Activated CD4-positive, alpha-beta T cell treated with anti-CD3 and anti-CD28 coated beads for 24 hours (primary cell): ENCODE results near the gene AGAP2.
"Not testable (repeated sequence)": the region's sequence is repeated elsewhere in the genome, so short reads cannot be mapped to it uniquely, and the experiment has no call there.

Experiments
- DNase-seq, 2 donors: peaks; one replicate each; pipeline ENCODE4 v3.0.0-alpha.2; 2020; ENCODE audit warnings: low read depth in 2 of 2

AGAP2 gene

GRCh38 chr12:57722716-57723629, 15.6 kb downstream of the AGAP2 start:
- no peak for DNase-seq

GRCh38 chr12:57721846-57722608, 16.5 kb downstream of the AGAP2 start:
- DNase-seq = not testable (repeated sequence)

- no peak for DNase-seq
These were observed 17.6 kb downstream of the AGAP2 start for GRCh38 chr12:57720606-57721595.

DNA sequence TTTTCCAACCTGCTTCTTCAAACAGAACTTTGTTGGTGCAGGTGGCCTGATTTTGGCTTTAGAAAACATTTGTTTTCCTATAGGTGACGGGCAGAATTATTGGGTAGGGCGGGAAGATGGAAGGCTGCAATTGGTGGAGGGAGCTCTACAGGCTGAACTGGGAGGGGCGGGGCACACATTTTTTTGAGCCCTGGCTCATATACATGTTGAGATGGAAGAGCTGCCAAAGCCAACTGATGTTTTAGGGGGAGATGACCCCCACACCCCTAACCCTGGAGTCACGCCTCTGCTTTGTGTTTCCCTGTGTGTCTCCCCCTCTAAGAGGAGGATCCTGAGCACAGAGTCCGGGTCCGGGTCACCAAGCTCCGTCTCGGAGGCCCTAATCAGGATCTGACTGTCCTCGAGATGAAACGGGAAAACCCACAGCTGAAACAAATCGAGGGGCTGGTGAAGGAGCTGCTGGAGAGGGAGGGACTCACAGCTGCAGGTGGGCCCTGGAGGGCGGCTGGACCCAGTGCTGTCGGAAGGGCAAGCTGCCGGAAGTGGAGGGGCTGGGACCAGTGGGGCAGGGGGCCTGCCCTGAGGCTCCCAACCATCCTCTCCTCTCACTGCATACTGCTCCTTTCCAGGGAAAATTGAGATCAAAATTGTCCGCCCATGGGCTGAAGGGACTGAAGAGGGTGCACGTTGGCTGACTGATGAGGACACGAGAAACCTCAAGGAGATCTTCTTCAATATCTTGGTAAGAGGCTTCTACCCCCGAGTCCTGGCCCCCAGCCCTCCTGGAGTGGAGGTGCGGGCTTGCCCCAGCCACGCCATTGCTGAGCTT, 18.6 kb downstream of the AGAP2 start:
- DNase-seq = no peak

DNA sequence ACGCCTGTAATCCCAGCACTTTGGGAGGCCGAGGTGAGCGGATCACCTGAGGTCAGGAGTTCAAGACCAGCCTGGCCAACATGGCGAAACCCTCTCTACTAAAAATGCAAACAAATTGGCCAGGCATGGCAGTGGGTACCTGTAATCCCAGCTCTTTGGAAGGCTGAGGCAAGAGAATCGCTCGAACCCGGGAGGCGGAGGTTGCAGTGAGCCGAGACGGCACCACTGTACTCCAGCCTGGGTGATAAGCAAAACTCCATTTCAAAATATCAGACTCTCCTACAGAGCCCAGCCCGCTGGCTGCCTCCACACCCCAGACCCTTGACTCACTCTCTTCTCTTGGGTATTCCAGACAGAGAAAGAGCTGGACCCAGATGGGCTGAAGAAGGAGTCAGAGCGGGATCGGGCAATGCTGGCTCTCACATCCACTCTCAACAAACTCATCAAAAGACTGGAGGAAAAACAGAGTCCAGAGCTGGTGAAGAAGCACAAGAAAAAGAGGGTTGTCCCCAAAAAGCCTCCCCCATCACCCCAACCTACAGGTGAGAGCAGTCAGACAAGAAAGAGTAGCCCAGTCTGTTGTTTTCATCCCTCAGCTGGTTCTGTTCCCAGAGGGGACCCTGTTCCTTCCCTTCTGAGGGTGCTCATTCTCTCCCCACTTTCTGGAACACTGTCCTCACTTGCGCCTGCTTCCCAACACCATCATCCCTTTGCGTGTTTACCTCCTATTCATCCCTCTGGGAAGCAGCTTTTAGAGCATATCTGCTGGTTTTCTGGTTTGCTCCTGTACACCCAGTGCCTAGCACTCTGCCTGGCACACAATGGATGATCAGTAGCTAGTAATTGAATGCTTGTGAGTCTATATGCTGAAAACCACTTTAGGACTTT, 19.7 kb downstream of the AGAP2 start:
- no peak for DNase-seq

- DNase-seq = no peak
These were observed 20.5 kb downstream of the AGAP2 start for GRCh38 chr12:57717846-57718640.

DNA sequence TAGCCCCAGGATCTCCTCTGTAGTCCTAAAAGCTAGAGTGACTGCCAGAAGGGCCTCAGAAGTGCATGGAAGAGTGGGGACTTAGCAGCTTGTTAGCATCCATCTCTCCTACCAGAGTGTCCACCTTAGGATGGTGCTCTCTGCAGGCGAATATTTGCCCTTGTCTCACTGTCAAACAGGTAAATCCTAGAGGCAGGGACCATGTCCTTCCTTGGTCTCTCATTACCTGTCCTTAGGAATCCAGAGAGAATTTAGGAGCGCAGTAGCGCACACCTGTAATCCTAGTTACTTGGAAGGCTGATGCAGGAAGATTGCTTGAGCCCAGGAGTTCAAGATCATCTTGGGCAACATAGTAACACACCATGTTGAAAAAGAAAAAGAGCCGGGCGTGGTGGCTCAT, 21.4 kb downstream of the AGAP2 start:
- DNase-seq = no peak

GRCh38 chr12:57716305-57716704, 22.2 kb downstream of the AGAP2 start:
- DNase-seq = no peak

- DNase-seq = no peak
These were observed 22.8 kb downstream of the AGAP2 start for GRCh38 chr12:57715786-57716185.

GRCh38 chr12:57715036-57715748, 23.4 kb downstream of the AGAP2 start:
- not testable (repeated sequence) for DNase-seq

GRCh38 chr12:57713209-57713608, 25.3 kb downstream of the AGAP2 start:
- no peak for DNase-seq

GRCh38 chr12:57712701-57713100, 25.8 kb downstream of the AGAP2 start:
- DNase-seq = no peak

DNA sequence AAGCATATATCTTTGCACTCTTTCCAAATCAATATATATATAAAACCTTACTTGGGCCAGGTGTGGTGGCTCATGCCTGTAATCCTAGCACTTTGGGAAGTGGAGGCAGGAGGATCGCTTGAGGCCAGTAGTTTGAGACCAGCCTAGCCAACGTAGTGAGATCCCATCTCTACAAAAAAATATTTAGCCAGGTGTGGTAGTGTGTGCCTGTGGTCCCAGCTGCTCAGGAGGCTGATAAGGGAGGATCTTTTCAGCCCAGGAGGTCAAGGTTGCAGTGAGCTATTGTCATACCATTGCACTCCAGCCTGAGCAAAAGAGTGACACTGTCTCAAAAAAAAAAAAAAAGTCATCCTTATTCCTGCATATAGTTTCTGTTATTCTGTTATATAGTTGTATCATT, 30.2 kb downstream of the AGAP2 start:
- no peak for DNase-seq

- no peak for DNase-seq
These were observed 31.3 kb downstream of the AGAP2 start for GRCh38 chr12:57707250-57707649.

GRCh38 chr12:57700317-57700716, 38.2 kb downstream of the AGAP2 start:
- DNase-seq = no peak

GRCh38 chr12:57698414-57698813, 40.1 kb downstream of the AGAP2 start:
- DNase-seq = no peak

GRCh38 chr12:57697076-57697475, 41.5 kb downstream of the AGAP2 start:
- DNase-seq = no peak

- DNase-seq = no peak
These were observed 42.6 kb downstream of the AGAP2 start for GRCh38 chr12:57695770-57696432.
